H1 (cell line): ENCODE results near the gene TEAD1. TPM values are rescaled to one million over a fixed set of nuclear protein-coding genes. Genes with fewer than 3 reads are reported as not detected.

Experiments used
- BRCA1 ChIP-seq: IDR thresholded peaks from 2 replicates; pipeline ENCODE4 v1.6.1; 2012; ENCODE audit warnings: low read depth, low read length, improper control_type of control experiment
- CHD7 ChIP-seq: fragments of 300-600 bp; sonication (generic); IDR thresholded peaks from 2 replicates; pipeline ENCODE4 v1.7.1; 2012; ENCODE audit warnings: low read length, moderate library complexity, mild to moderate bottlenecking, inconsistent platforms; ENCODE audit not compliant: insufficient replicate concordance
- CTBP2 ChIP-seq: IDR thresholded peaks from 2 replicates; pipeline ENCODE4 v1.7.0; 2011; ENCODE audit warnings: borderline replicate concordance, mild to moderate bottlenecking, moderate library complexity, mixed read lengths, low read length; ENCODE audit not compliant: insufficient read depth, insufficient read length
- JUND ChIP-seq: IDR thresholded peaks from 2 replicates; pipeline ENCODE4 v1.6.1; 2011; ENCODE audit warnings: mild to moderate bottlenecking, improper control_type of control experiment, low read length
- KDM5A ChIP-seq: fragments of 200-600 bp; IDR thresholded peaks from 2 replicates; pipeline ENCODE4 v1.7.1; 2012; ENCODE audit warnings: mild to moderate bottlenecking, low read length, inconsistent platforms, mixed read lengths
- POLR2A ChIP-seq, 2 experiments: IDR thresholded peaks; 1 replicate in 1 of 2; 2 replicates in 1 of 2; pipeline ENCODE4 v1.6.1; 2011; ENCODE audit warnings: low read depth in 2 of 2, low read length in 2 of 2, mild to moderate bottlenecking in 2 of 2; ENCODE audit errors: control extremely low read depth in 1 of 2
- SP4 ChIP-seq: IDR thresholded peaks from 2 replicates; pipeline ENCODE4 v1.6.1; 2012; ENCODE audit warnings: low read length, inconsistent platforms
- TBP ChIP-seq: IDR thresholded peaks from 2 replicates; pipeline ENCODE4 v1.6.1; 2011; ENCODE audit warnings: low read depth, low read length, improper control_type of control experiment
- TEAD4 ChIP-seq: IDR thresholded peaks from 2 replicates; pipeline ENCODE4 v1.6.1; 2012; ENCODE audit warnings: low read depth, low read length, inconsistent platforms, mixed read lengths
- ZNF274 ChIP-seq: IDR thresholded peaks from 2 replicates; pipeline ENCODE4 v1.7.0; 2012; ENCODE audit warnings: low read length, borderline replicate concordance; ENCODE audit errors: extremely low read depth
- polyA plus RNA-seq, 7 experiments: library from polyadenylated mRNA; depleted of rRNA in 3 of 7; stranded (reverse) in 5 of 7; unstranded in 2 of 7; fragments of >200 nt in 5 of 7; fragments of 200-250 nt in 2 of 7; gene quantifications; 1 replicate in 5 of 7; 2 replicates in 1 of 7; 4 replicates in 1 of 7; pipeline versions ENCODE4 v1.2.1 to v1.2.3, GENCODE V29; 2011 to 2013; ENCODE audit warnings: missing spikeins in 2 of 7, mixed read lengths in 2 of 7
- total RNA-seq: library from RNA; stranded (reverse); fragmentation: NEBNext Ultra II Directional; extraction: Animal tissue kit (Norgen Biotek cat#: 25700); gene quantifications from 2 replicates; pipeline ENCODE4 v1.2.1, GENCODE V29; 2021

TEAD1 gene
- total and polyA plus RNA-seq, 2 of the 8 experiments (the other 6 are each of a cell fraction or from before 2014, with no cell fraction given) = 15.6 to 67.4 TPM

GRCh38 chr11:12673601-12673923 is 659 bp upstream of the TEAD1 start (continued):
- TF ChIP-seq CHD7 (no peak), SP4 (no peak), CTBP2 (no peak), JUND (no peak), BRCA1 (no peak), TEAD4 (no peak), TBP (no peak), ZNF274 (no peak), KDM5A (no peak), POLR2A (IDR thresholded peaks at IDR 0.05; ENCODE audit: control extremely low read depth in 1 of 2, low read depth in 2 of 2, low read length in 2 of 2) (no peak)
